GM12873 (cell line): Measurements from ENCODE around the gene SBNO2.

Experiments
- TF ChIP-seq, protein P1 (sequence below): IDR thresholded peaks from 2 replicates; pipeline ENCODE4 v1.5.1; 2012; ENCODE audit warnings: low read depth, mild to moderate bottlenecking, moderate library complexity, low read length, control low read depth; ENCODE audit not compliant: insufficient read depth; ENCODE audit errors: missing control alignments

The SBNO2 gene

DNA sequence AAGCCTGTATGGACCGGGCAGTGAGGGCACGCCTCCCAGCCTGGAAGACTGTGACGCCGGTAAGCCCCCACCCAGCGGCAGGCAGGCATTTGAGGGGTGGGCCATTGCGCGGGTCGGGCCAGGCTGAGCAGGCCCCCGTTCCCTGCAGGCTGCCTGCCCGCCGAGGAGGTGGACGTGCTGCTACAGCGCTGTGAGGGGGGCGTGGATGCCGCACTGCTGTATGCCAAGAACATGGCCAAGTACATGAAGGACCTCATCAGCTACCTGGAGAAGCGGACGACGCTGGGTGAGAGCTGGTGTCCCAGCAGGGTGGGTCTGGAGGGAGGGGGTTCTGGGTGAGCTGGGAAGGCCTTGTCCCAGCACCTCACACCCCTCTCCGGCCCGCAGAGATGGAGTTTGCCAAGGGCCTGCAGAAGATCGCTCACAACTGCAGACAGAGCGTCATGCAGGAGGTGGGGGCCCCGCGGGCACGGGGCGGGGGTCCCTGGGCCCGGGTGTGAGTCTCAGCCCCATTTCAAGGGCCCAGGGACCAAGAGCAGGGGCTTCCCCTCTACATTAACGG lies 100.0 kb downstream of the SBNO2 start:
- TF ChIP-seq, protein P1, sequence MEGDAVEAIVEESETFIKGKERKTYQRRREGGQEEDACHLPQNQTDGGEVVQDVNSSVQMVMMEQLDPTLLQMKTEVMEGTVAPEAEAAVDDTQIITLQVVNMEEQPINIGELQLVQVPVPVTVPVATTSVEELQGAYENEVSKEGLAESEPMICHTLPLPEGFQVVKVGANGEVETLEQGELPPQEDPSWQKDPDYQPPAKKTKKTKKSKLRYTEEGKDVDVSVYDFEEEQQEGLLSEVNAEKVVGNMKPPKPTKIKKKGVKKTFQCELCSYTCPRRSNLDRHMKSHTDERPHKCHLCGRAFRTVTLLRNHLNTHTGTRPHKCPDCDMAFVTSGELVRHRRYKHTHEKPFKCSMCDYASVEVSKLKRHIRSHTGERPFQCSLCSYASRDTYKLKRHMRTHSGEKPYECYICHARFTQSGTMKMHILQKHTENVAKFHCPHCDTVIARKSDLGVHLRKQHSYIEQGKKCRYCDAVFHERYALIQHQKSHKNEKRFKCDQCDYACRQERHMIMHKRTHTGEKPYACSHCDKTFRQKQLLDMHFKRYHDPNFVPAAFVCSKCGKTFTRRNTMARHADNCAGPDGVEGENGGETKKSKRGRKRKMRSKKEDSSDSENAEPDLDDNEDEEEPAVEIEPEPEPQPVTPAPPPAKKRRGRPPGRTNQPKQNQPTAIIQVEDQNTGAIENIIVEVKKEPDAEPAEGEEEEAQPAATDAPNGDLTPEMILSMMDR: no peak

DNA sequence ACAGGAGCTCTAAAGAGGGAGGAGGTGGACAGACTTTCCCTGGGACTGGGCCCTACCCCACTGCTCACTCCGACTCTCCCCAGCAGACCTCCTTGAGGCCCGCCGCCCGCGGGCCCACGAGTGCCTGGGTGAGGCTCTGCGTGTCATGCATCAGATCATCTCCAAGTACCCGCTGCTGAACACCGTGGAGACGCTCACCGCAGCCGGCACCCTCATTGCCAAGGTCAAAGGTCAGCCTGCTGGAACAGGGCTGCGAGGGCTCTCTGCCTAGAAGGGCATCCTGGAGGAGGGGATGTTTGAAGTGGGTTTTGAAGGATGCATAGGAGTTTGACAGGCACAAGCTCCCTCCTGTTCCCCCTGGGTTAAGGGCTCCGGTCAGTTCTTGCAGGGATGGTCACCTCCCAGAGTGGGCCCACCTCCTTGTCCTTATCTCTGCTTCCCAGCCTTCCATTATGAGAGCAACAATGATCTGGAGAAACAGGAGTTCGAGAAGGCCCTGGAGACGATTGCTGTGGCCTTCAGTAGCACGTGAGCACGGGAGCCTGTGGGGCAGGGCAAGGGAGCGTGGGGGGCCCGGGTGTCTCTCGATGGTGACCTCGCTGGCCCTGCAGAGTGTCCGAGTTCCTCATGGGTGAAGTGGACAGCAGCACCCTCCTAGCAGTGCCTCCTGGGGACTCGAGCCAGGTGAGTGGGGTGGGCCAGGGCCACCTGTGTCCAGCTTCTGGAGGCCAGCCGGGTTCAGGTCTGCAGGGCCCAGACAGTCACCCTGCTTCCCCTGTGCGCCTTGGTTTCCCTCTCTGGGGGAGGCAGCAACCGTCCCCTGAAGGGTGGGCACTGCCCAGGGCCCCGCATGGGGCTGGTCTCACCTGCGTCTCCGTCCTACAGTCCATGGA lies 100.8 kb downstream of the SBNO2 start:
- TF ChIP-seq, protein P1: no peak

DNA sequence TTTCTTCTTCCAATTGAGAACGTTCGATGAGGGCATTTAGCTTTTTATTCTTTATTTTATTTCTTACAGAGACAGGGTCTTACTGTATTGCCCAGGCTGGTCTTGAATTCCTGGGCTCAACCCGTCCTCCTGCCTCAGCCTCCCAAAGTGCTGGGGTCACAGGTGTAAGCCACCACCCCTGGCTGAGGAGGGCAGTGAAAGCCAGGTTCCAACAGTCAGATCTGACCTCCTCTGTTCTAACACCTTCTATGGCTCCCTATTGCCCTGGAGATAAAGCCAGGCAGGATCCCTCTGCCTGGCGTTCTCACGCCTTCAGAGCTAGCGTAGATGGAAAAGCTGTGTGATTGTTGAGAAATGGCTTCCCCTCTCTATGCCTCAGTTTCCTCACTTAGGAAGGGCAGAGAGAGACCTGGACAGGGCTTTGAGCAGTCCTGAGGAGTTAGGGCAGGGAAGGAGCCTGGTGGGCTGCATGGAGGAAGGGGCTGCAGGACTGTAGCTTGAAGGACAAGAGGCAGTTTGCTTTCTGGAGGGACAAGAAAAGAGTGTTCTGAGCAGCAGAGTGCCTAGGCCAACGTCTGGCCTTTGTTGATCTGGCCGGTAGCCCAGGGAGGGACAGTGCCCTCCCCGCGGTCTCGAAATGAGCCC lies 101.6 kb downstream of the SBNO2 start:
- TF ChIP-seq, protein P1: no peak

DNA sequence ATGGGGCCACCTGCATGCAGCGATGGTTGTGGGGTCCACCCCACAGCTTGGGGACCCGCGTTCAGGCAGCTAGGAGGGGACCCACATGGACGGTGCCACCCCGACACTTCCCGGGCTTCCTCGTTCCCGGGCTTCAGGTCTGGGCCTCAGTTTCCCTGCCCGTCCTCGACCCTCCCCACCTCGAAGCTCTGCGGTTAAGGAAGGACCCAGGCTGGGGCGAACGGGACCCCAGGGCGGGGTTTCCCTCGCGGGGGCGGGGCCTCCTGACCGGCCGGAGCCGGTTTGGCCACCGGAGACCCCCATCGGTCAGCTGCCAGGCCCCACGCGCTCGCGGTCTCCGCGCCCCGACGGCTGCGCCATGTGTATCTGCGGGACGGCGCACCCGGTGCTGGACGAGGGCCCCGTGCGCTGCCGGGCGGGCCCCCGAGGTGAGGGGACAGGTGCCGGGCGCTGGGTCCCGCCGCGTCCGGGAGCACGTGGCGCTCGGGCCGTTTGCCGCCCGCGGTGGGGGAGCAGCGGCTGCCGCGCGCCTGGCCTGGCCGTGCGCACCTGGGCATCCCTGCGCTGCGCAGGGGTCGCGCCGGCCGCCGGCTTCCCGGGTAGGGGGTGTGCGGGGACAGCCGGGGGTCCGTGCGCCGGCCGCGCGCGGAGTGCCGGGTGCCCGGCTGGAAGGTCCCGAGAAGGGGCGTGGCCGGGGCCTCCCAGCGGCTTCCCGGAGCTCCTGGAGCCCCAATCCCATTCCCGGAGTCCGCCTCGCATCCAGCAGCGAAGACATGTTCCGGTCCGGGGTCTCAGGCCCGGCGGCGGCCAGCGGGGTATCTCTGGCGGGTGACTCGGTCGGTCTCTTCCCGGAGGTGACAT lies 102.9 kb downstream of the SBNO2 start:
- TF ChIP-seq, protein P1: no peak

DNA sequence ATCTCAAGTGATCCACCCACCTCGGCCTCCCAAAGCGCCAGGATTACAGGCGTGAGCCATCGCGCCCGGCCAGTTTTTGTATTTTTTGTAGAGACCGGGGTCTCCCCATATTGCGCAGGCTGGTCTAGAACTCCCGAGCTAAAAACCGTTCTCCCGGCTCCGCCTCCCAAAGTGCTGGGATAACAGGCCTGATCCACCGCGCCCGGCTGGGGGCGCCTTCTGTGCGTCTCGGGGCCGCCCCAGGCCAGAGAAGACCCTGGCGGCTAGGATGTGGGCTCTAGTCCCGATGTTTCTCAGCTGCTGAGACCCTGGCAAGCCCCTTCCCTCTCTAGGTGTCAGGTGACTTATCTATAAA lies 103.5 kb downstream of the SBNO2 start:
- TF ChIP-seq, protein P1: no peak

DNA sequence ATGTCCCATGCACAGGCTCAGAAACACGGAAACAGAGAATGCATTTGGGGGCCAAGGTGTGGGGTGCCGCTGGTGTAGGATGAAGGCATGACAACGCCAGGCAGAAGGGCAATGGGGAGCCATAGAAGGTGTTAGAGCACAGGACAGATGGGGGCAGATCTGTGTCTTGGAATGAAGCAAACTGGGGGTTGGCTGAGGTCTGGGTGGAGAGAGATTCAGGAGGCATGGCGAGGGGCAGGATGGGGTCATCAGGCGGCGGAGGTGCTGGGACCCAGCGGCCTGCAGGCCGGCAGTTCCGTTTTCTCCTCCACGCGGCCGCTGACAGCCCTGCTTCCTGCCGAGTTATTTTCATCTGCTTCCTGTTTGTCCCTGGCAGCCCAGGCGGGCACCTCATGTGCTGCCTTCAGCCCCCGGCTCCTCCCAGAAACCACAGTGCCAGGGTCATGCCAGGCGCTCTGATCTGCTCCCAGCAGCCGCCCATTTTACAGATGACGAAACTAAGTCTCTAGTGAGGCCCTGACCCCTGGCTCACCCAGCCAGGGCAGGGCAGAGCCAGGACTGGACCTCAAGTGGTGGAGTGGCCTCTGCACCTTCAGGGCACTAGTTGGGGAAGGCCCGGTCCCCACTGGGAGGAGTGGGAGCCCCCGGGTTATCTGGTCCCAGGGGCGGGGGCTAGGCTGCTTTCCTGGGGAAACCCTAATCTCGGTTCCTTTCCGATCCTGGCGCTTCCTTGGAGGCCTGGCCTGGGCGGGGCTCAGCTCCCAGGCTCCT lies 104.9 kb downstream of the SBNO2 start:
- TF ChIP-seq, protein P1: no peak
